Measurements from ENCODE around the gene ABR.

ABR gene

DNA sequence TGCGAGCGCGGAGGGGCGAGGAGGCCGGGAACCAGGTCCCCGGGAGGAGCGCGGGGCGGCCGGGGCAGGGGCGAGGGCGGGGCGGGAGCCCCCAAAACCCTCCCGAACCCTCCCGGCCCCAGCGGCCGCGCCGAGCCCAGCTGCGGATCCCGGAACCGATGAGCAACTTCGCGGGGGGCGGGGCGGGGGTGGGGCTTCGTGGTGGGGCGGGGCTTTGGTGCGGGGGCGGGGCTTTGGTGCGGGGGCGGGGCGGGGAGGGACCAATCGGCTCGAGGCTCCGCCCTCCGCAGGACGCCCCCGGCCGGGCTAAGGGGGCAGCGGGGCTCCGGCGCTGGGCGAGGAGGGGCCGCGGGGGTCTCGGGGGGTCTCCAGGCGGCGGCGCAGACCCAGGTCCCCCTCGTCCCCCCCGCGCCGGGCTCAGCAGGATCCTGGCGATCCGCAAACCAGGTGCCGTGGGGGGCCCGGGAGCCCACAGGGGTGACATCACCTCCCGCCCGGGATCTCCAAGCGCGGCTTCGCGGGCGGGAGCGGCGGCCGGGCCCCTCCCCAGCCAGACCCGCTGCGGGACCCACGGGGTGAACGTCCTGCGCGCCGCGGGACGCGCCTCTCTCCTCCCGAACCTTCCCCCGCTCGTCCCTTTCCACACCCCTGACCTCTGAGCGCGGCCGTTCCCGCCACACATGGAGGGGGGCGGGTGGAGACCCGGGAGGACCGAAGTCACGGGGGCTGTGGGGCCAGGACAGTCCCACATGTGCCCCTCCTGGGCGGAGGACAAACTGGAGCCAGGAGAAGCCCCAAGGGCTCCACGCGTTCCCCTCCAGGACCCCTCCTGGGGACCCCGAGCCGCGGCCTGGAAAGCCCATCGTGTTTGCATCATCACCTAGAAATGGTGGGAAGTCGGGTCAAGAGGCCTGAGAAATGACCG is at the start of gene ABR:
Gene ABR (minus strand): TSS at position 164 of the 925 bp plus-strand sequence. CDS start 254 bp downstream, outside the sequence.
- DNase-seq (ENCODE audit: low spot score): peak; percentile 72

DNA sequence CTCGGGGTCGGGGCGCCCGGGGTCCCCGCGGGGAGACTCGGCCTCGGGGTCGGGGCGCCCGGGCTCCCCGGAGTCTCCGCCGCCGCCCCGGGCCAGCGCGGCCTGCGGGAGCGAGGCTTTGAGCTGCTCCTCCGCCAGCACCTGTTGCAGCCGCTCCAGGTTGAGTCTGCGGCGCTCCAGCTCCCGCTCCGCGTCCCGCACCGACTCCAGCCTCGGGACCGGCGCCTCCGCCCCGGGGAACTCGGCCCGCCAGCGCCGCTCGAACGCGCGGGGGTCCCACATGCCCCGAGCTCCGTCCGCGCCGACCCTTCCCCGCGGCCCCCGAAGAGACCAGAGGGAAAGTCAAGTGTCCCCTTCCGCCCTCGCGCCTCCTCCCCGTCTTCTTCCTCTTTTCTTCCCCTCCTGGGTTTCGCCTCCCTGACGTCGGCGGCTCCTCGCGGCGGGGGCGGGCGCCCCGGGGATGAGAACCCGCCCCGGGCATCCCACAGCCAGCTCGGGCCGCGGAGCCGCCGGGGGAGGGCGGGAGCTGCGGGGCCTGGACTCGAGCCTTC is 49.6 kb upstream of the ABR start:
- peak; percentile 53 for DNase-seq (ENCODE audit: low spot score)

DNA sequence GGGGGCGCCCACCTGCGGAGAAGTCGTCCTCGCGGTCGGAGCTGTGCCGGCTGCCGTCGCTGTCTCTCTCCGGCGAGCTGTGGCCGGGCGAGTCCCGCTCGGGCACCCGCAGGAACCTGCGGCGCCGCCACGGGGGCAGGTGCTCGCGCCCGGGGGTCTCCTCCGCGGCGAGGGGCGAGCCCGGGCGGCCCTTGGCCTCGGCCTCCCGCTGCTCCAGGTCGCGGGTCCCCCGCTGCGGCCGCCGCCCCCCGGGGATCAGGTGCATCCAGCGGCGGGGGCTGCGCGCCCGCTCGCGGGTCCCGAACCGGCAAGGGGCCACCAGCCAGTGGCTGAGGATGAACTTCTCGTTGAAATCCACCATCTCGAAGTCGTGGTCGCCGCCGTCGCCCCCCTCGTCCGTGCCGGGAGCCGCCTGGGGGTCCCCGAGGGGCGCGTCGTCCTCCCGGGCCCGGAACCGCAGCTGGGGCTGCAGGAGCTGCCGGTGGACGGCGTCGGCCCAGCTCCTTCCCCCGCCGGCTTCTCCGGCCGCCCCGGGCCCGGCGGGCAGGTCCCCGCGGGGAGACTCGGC is 49.1 kb upstream of the ABR start:
- DNase-seq (ENCODE audit: low spot score): no peak

DNA sequence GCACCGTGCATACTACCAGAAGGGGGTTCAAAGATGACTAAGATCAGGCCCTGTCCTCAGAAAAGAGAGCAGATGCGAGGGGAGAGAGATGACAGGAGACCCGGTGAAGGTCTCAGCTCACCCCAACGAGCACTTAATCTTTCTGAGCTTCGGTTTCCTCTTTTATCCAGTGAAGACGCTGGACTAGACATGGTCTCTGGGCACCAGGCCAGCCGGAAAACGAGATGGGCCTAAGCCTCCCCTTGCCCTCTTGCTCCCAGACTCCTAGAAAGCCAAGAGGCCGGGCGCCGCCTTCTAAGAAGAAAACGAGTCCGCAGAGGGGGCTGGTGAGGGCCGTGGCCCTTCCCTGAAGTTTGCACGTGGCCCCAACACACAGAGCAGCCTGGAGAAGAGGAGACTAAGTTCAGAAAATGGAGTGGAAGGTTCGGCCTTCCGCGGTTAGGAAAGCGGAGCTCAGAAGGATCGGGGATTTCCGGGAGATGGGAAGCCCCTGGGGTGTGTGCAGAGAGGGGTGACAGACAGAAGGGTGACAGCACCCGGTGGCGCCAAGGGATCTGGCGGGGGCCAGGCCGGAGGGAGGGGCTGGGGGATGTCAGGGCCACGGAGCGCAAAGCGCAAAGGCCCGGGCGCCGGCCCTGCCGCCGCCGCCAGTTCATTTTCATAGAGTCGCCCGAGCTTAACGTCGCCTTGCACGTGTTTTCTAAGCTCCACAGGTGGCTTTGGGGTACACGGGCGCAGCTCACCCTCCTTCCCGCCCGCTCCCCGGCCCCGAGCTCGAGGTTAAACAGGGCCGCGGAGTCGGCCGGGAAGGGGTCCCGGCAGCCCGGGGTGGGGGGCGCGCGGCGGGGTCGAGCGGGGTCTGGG is 48.4 kb upstream of the ABR start:
- no peak for DNase-seq (ENCODE audit: low spot score)

DNA sequence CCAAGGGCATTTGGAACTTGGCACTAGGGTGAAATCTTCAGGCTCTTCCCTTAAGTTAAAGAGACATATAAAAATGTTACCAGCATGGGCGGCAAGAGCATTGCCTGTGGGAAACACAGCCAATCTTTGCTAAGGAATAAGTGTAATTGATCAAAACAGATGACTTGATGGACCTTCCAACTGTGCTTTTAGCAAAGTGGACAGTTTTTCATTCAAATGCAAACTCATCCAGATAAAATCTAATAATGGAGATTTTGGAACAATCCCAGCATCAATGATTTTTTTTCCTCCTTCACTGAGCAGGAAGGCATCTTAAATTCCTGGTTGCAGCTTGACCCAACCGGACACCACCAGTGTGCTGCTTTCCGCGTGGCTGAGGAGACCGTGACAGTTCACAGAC is 47.6 kb upstream of the ABR start:
- no peak for DNase-seq (ENCODE audit: low spot score)

DNA sequence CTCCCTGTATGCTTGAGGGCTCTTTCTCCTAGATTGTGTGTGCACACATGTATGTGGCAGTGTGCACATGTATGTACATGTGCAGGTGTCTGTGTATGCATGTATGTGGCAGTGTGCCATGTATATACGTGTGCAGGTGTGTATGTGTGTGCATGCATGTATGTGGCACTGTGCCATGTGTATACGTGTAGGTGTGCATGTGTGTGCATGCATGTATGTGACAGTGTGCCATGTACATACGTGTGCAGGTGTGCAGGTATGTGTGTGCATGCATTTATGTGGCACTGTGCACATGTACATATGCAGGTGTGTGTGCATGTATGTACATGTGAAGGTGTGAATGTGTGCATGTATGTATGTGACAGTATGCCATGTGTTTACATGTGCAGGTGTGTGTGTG is 46.5 kb upstream of the ABR start:
- no peak for DNase-seq (ENCODE audit: low spot score)

DNA sequence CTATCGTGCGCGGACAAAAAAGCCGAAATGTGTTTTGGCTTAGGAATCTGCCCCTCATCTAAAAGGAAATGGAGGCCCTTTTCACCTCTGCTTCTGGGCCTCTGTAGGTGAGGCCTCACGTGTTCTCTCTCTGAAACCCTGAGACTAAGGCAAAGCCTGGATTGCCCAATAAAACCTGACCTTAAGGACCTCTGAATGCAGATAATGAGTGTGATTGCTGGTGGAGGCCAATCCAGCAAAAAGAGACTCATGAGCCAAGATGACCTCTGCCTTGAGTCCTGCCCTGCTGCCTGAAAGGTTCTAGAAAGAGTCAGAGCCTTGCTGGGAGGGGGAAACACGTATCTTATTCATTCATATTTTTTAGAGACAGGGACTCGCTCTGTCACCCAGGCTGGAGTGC is 44.5 kb upstream of the ABR start:
- no peak for DNase-seq (ENCODE audit: low spot score)

DNA sequence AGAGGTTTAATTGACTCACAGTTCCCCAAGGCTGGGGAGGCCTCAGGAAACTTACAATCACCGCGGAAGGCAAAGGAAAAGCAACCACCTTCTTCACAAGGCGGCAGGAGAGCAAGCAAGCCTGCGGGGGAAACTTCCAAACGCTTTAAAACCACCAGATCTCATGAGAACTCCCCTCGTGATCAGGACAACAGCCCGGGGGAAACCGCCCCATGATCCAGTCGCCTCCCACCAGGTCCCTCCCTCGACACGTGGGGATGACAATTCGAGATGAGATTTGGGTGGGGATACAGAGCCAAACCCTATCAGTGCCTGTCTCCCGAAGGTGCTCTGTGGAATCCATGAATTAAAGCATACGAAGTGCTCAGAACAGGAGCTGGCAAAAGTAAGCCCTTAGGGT is 43.9 kb upstream of the ABR start:
- DNase-seq (ENCODE audit: low spot score): no peak

DNA sequence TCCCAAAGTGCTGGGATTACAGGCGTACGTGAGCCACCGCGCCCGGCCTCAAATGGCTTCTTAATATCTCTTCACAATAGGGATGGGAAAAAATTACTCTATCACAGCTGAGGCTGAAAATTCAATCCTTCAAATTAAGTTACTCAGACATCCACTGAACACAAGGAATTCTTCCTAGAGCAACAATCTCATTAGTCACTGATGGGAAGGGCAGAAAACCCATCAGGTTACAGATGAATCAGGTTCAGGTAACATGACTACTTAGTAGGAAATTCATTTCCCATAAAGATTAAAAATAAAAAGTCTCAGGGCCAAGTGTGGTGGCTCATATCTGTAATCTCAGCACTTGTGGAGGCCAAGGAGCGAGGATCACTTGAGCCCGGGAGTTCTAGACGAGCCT is 42.5 kb upstream of the ABR start:
- no peak for DNase-seq (ENCODE audit: low spot score)

DNA sequence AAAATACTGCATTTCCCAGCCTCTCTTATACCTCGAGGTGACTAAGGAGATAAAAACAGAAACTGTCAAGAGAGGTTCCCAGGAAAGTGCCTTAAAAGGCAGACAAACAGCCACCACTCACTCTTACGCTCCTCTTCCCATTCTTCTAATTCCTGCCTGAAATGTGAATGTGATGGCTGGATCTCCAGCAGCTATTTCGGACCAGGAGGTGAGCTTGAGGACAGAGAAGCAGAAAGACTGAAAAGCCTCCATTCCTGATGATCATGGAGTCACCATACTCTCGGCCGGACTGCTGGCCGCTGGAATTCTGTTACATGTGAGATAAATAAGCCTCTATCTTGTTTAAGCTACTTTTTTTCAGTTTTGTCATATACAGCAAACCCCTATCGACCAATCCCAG is 41.4 kb upstream of the ABR start:
- no peak for DNase-seq (ENCODE audit: low spot score)

DNA sequence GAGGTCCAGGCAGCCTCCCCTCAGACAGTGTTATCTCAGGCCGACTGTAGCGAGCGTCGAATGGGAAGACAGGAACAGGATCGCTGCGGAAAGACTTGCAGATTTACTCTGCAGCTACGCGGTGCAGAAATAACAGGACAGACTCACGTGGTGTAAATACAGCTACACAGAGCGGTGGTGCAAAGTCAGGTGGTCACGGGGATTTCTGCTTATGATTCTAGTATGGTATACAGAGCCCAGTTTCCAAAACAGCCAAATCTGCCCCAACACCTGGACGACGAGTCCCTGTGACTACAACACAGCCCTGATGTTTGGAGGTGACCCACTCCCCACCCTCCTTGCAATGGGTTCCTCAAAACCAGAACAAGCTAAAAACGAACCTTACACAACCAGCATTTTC is 40.6 kb upstream of the ABR start:
- DNase-seq (ENCODE audit: low spot score): no peak

DNA sequence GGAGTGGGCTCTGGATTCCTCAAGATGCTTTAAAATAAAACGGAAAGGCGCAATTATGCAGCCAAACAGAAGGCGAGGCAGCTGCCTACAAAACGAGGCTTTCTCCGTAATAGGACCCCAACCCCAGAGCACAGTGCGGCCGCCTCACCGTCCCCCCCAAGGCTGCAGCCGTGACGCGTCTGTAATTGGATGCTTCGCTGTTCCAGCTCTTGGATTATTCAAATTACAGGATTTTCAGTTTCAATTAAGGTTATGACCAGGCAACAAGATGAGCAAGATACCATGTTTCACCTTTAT is 37.3 kb upstream of the ABR start:
- DNase-seq (ENCODE audit: low spot score): no peak

DNA sequence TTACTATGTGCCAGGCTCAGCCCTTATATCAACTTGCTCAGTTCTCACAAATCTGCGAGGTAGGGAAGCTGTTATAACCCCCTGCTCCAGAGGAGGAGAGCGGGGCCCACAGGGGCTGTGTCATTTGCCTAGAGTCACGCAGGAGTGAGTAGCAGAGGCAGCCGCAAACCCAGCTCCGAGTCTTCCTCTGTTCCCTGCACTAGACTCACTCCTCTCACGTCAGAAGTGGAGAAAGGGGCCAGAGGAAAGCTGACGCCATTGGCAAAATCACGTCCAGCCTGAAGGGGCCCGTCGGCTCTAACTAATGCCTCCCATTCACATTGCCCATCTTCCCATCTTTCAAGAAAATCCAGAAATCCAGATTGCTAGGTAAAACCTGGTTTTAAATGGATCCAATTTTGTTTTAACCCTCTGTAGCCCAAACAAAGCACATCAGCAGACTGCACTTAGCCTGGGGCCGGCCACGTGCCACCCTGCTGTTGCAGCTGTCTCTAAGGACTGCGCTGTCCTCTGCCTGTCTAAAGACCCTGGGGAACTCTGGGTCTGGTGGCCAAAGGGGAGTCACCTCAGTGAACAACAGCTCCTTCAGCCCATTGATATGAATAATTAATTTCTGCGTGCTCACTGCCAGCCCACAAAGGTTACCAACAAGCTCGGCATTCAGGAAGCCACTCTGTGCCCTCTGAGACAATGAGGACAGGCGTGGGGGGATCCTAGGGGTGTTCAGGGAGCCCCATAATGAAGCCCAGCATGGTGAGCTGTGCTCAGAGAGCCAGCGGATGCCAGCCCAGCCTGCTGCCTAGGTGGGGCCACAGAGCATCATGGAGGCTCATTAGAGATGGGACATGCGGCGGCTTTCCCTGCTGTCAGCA is 36.7 kb upstream of the ABR start:
- DNase-seq (ENCODE audit: low spot score): no peak

DNA sequence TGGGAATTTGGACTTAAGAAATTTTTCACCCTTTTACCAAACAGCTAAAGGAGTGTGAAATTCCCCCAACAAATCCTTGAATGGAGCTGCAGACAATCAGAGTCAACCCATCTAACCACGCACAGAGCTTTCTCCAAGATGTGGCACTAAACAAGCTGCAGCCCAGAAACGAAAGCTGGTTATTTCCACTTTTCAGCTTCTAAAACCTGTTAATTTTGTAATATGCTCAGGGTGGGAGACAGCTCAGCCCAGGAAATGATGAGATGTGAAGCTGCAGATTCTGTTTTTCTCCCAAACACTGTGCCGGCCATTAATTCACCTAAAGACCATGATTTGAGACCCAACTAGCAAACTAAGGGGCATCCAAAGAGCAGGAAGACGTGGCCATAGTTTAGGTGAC is 33.2 kb upstream of the ABR start:
- no peak for DNase-seq (ENCODE audit: low spot score)

DNA sequence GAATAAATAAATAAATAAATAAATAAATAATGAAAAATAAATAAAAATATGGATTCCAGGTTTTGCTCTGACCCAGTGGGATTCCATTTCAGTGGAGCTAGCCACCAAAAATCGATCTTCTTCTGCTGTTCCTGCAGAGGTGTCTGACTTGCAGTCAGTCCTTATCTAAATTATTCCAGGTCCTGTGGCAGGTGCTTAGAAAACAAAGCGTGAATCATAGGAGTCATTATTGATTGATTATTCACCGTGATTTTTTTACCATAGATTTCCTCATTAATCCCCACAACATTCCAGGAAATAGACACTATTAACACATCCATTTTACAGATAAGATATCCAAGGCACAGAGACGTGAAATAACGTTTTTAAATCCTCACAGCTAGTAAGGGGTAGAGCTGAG is 31.5 kb upstream of the ABR start:
- DNase-seq (ENCODE audit: low spot score): no peak

DNA sequence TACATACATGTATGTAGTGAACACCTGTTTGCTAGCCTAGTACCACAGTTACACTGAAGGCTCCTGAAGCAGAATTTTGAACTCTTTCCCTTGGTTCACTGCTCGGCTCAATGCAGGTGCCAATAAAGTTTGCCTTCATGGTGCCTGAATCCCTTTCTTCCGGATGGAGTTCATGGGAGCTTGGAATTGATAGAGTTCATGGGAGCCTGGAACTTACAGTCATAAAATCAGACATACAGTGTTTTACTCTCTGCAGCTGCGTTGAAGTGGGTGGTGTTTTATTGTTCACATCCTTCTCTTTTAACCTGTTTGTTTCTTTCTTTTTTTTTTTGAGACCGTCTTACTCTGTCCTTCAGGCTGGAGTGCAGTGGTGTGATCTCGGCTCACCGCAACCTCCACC is 29.2 kb upstream of the ABR start:
- no peak for DNase-seq (ENCODE audit: low spot score)

DNA sequence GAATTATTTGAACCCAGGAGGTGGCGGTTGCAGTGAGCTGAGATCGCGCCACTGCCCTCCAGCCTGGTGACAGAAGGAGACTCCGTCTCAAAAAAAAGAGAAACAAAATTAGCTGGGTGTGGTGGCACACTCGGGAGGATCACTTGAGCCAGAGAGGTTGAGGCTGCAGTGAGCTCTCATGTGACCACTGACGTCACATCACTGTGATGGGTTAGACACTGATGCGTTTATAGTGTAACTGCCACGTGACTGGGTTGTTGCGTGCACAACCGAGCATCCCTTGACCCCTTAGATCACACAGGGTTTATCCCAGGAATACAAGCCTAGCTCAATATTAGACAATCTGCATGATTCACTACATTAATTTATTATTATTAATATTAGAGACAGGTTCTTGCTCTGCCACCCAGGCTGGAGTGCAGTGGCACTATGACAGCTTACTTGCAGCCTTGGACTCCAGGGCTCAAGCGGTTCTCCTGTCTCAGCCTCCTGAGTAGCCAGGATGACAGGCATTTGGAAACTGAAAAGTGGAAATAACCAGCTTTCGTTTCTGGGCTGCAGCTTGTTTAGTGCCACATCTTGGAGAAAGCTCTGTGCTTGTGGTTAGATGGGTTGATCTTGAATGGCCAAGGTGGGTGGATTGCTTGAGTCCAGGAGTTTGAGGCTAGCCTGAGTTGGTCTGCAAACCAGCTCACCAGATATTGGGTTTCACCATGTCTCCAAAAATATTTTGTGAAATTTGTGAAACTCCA is 26.4 kb upstream of the ABR start:
- no peak for DNase-seq (ENCODE audit: low spot score)

DNA sequence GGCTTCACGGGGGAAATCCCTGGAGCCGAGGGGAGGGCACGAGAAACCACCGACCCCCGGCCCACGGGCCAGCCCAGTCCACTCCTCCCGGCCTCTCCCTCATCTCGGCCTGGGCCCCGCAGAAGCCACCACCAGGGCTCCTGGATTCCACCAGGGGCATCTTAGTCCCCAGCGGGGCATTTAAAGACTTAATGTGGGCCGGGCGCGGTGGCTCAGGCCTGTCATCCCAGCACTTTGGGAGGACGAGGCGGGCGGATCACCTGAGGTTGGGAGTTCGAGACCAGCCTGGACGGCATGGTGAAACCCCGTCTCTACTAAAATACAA is 24.1 kb upstream of the ABR start:
- DNase-seq (ENCODE audit: low spot score): no peak

DNA sequence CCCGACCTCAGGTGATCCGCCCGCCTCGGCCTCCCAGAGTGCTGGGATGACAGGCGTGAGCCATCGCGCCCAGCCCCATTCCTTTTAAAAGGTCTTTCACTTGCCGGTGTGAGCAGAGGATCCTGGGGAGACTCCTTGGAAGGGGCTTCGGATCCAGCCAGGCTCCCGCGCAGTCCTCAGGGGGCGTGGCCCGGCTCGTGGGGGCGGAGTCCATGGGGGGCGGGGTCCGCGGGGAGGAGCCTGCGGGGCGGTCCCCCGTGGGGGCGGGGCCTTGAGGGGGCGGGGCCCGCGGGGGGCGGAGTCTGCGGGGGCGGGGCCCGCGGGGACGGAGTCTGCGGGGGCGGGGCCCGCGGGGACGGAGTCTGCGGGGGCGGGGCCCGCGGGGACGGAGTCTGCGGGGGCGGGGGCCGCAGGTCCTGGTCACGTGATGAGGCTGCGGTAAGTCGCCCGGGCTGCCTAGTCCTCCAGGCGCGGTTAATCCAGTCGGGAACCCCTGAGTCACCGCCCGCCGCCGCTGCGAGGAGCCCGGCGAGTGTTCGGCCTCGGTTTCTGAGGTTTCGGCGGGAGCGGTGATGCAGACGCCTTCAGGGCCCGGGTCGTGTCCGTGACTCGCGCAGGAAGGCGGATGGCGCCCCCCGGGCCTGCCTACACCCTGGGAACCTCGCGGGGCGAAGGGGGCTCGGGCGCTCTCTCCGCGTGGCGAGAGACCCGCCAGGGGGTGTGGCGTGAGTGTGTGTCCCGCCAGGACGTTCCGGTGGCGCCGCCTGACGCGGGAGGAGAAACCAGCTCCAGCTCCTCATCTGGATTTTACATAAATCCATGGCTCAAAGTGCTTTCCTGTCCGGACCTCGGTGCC is 23.6 kb upstream of the ABR start:
- DNase-seq (ENCODE audit: low spot score): peak; percentile 96

DNA sequence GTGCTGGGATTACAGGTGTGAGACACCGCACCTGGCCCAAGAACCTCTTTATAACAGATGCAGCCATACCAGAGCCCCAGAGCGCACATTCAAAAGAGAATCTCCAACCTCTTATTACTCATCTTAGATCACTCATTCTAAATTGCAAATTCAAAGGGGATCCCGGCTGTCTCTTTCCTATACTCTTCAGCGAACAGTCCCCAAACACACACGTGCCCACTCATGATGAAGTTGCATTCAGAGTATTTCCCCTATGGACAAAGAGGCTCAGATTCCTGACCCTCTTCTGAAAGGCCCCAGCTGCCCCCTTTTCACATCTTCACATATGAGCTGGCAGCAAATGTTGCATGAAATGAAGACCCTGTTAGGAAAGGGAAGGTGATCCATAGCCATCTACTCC is 22.5 kb upstream of the ABR start:
- DNase-seq (ENCODE audit: low spot score): no peak

Data from AG08395 (cell line).